HG02973 (cell line): ENCODE measurements around the gene FHIP2A.
"Not testable (repeated sequence)": the region's sequence is repeated elsewhere in the genome, so short reads cannot be mapped to it uniquely, and the experiment has no call there.

Experiments
- ATAC-seq: cut with Tn5 transposase; IDR thresholded peaks from one replicate; pipeline ENCODE4 v1.9.1; 2021; ENCODE audit warnings: moderate library complexity; ENCODE audit not compliant: unreplicated experiment

Gene FHIP2A

DNA sequence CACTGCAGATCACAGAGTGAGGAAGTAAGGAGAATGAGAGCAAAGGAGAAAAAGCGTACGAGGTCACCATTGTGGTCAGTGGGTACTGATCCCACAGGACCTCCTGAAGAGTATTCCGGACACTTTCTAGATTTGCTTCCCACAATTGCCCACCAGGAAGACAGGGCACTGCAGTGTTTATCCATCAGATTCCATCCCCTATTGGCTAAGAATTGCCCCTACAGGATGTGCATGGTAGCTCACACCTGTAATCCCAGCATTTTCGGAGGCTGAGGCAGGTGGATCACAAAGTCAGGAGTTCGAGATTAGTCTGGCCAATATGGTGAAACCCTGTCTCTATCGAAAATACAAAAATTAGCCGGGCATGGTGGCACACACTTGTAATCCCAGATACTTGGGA lies 5.3 kb upstream of the FHIP2A start:
- no peak for ATAC-seq

DNA sequence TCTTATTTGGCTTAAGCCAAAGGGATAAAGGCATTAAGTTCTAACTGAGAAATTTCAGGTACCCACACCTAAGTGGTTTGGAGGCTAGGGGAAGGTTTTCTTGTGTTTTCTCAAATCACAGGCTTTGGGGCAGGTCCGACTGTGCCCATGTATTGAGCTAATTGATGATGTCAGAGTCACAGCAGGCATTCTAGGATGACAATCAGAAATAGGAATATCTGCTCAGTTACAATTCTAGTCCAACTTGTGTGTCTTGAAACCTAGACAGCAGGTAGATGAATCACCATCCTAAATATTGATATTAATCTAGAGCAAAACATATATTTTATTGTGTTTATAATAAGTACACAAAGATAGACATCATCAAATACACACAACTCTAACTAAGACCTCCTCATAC lies 2.3 kb upstream of the FHIP2A start:
- ATAC-seq = no peak

DNA sequence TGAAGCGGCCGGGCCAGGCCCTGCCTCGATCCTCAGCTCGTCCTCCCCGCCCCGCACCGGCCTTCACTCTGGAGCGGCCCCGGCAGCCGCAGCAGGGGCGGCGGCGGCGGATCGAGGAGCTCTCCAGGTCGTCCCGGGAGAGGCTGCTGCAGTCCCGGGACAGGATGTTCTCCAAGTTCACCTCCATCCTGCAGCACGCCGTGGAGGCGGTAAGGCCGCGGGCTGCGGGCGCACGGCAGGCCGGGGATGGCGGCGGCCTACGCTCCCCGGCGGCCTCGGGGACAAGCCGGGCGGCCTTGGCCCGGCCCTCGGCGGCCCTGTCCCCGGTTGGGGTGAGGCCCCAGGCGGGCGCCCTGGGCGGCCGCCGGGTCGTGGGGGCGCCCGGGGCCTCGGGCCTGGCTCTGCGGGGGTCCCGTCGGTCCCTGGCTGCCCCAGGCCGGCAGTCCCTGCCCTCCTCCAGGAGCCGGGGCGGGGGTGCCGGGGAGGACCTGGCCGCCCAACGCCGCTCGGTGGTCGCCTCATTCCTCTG lies 399 bp downstream of the FHIP2A start:
- peak; percentile 24 for ATAC-seq

DNA sequence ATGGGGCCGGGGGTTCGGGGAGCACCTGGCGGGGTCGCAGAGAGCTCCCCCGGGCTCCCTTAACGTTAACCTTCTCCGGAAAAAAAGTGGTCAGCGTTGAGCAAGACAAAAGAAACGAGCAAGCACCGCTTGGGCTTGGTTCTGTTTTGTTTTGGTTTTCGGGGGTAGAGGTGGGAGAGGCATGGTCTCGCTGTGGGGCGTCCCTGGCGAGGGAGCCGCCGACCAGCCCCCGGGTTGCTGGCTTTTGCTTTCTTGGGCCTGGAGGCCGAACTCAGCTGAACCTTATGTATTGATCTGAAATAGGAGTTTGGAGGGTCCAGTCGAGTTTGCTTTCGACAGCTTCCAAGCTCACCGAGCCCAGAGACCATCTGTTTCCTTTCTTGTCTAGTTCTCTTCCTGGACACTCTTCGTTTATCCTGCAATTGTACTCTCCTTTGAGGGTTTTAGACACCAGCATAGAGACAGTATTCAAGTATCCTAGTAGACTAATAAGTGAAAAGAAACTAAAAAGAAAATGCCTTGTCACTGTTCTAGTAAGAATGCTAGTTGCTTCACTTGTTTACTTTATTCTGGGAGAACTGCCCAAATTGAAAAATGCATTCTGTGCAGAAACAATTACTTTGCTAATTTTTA lies 980 bp downstream of the FHIP2A start:
- peak; percentile 22 for ATAC-seq

DNA sequence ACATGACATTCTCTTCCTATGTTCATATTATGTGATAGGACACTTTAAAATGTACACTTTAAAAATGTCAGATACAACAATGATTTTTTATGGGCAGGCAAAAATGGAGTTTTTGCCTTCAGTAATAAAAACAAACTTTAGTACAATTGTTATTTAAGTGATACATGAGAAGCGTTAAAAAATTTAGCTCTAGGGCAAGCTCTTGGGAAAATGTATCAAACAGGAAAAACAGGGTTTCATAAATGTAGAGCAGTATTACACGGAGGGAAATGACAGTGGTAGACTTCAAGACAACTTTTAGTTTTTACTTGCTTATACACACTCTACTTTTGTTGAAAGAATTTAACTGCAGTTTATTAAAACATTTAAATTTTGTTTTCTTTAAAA lies 1.5 kb downstream of the FHIP2A start:
- ATAC-seq = no peak

DNA sequence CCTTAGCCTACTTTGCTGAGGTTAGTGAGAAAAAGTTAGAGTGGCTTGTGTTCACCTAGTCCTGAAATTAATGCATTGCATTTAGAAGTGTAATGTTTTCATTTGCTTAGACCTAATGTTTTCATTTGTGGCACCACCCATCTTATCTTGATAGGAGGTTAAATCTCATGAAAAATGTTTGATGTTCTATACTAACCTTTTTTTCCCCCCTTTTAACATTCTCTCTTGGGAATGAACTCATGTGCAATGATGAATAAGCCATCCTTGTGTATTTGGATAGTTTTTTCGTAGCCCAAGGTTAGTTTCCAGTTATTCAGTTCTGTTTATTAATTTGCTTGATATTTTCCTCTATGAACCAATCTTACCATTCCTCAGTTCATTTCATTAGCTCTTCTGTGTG lies 2.8 kb downstream of the FHIP2A start:
- no peak for ATAC-seq

DNA sequence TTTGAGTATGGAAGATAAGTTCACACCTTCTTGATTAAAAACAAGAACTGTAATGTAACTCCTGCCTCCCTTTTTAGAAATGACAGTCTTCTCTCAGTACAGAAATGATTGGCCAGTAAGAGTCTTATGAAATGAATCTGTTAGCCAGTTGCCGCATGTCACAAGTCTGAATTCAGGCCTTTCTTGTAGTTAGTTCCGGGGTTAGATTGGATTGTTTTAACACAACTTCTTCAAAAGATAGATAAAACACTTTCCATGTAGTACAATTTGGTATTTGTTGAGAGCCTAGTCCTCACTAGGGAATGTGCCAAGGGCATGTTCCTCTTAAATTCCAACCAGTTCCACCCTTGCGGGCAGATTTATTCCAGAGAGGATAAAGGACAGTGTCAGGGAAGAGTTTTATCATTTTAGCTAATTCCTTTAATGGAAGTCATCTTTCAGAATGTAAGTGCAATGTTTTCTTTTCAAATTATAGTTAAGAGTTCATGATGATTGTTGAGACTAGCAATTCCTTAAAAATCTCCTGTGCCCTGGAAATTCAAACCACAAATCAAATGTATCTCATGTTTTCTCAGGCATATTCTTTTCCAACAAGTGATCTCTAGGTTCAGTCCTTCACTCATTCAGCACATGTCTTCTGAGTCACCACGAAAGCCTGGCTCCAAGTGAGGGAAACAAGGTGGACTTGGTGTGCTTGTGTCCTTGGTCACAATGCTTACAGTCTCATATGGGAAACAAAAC lies 4.1 kb downstream of the FHIP2A start:
- peak; percentile 65 for ATAC-seq

DNA sequence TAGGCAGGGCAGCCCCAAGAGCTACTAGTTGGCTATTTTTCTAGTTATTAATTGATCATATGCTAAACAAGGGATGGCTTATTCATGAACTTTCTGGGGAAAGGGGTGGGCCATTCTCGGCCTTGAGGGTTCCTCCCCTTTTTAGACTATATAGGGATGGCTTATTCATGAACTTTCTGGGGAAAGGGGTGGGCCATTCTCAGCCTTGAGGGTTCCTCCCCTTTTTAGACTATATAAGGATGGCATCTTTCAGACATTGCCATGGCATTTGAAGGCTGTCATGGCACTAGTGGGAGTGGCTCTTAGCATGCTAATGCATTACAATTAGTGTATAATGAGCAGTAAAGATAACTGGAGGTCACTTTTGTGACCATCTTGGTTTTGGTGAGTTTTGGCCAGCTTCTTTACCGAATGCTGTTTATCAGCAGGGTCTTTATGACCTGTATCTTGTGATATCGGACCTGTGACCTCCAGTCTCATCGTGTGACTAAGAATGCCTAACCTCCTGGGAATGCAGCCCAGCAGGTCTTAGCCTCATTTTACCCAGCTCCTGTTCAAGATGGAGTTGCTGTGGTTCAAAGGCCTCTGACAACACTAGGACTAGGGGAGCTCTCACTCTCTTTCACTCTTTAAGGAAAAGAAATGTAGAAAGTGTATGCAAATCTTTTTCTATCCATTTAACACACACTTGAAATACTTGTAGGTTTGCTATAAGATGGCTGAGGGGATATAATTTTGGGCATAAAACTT lies 7.8 kb downstream of the FHIP2A start:
- no peak for ATAC-seq

DNA sequence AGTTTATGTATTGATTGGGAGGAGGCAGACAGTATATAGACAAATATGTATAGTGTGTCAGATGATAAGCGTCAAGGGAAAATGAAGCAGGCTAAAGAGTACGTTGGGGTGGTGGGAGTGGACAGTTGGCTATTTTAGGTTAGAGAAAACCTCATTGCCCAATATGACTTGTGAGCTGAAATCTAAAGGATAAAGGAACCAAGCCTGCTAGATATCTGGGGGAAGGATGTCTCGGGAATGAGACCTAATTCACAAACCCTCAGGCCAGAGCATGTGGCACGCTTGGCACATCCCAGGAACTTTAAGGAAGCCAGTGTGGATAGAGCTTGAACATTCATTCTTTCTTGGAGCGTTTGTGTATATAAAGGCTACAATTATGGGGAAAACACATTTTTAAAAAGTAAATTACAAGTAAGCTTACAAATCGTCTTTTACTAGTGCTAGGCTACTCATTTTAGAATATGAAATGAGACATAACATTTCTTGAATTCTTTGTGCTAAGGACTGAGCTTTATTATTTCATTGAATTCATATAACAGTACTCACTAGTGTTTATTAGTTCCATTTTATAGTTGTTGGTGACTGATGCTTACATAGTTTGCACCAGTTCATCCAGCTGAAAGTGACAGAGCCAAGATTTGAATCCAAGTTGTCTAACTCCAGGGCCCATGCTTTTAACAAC lies 9.7 kb downstream of the FHIP2A start:
- no peak for ATAC-seq

DNA sequence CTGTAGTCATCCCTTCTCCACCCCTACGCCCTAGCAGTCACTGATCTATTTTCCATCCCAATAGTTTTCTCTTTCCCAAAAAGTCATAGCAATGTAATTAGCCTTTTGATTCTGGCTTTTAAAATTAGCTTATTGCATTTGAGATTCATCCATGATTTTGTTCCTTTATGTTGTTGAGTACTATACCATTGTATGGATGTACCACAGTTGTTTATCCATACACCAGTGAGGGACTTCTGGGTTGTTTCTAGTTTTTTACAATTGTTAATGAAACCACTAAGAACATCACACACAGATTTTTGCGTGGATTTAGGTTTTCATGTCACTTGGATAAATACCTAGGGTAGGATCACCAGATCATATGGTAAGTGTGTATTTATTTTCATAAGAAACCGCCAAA lies 16.1 kb downstream of the FHIP2A start:
- ATAC-seq = no peak

DNA sequence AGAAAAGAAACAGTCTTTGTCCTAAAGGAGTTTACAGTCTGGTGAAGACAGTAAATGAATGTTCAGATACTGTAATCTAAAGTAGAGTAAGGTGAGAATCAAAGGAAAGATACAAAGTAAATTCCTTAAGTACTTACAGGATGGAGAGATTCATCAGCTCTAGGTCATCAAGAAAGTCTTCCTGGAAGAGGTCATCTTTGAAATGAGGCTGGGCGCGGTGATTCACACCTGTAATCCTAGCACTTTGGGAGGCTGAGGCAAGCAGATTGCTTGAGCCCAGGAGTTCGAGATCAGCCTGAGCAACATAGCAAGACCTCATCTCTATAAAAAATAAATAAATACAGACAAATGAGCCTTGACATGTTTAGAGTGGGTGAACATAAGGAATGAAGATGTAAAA lies 18.3 kb downstream of the FHIP2A start:
- ATAC-seq = no peak

DNA sequence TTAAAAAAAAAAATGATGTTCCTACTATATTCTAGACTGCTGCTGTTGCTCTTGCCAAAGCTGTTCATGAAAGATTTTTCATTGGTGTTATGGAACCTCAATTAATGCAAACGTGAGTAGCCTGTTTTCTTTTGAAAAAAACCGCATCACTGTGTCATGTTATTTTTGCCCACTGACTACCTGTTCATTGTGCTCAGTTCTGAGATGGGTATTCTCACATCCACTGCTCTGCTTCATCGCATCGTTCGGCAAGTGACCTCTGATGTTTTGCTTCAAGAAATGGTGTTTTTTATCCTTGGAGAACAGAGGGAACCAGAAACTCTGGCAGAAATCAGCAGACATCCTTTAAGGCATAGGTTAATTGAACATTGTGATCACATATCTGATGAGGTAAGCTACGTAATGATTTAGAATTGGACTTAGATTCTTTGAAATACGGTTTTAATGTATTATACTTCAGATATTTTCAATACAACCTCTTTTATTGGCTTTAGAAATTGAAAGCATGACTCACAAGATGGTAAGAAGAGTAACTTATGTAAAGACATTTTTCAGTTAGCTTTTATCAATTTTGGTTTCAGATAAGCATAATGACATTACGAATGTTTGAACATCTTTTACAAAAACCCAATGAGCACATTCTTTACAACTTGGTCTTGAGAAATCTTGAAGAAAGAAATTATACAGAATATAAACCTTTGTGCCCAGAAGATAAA lies 24.6 kb downstream of the FHIP2A start:
- no peak for ATAC-seq

DNA sequence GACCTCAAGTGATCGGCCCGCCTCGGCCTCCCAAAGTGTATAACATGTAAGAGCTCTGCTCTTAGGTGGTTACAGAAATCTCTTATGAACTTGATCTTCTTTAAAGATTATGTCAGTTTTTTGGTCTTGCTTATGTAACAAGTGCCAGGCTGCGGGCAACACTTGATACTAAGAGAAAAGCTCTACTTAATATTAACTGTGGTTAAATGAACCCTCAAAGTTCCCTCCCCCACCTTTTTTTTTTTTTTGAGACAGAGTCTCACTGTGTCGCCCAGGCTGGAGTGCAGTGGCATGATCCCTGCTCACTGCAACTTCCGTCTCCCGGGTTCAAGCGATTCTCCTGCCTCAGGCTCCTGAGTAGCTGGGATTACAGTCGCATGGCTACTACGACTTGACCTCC lies 25.9 kb downstream of the FHIP2A start:
- not testable (repeated sequence) for ATAC-seq

DNA sequence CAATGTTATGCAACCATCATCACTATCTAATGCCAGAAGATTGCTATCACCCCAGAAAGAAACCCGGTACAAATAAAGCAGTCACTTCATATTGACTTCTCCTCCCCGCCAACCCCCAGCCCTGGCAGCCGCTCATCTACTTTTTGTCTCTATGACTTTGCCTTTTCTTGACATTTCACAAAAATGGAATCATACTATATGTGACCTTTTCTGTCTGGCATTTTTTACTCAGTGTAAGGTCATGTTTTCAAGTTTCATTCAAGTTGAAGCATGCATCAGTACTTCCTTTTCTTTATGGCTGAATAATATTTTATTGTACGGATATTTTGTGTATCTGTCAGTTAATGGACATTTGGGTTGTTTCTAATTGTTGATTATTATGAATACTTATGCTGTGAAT lies 28.1 kb downstream of the FHIP2A start:
- no peak for ATAC-seq

DNA sequence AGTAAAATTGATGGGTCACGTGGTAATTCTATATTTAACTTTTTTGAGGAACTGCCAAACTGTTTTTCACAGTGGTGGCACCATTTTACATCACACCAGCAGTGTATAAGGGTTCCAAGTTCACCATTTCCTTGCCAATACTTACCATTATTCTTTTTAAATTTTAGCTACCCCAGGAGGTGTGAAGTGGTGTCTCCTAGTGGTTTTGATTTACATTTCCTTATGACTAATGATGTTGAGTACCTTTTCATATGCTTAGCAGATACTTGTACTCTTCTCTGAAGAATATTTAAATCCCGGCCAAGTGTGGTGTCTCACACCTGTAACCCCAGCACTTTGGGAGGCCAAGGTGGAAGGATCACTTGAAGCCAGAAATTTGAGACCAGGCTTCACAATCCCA lies 28.5 kb downstream of the FHIP2A start:
- ATAC-seq = no peak

DNA sequence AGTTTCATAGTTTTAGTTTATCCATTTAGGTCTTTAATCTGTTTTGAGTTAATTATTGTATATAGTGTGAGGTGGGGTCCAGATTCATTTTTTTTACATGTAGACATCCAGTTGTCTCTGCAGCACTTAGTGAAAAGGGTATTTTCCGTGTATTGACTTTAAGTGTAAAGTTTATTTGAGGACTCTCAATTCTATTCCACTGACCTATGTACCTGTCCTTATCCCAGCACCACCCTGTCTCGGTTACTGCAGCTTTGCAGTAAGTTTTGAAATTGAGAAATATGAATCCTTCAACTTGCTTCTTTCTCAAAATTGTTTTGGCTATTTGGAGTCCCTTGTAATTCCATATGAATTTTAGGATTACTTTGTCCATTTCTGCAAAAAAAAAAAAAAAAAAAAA lies 29.8 kb downstream of the FHIP2A start:
- ATAC-seq = no peak

DNA sequence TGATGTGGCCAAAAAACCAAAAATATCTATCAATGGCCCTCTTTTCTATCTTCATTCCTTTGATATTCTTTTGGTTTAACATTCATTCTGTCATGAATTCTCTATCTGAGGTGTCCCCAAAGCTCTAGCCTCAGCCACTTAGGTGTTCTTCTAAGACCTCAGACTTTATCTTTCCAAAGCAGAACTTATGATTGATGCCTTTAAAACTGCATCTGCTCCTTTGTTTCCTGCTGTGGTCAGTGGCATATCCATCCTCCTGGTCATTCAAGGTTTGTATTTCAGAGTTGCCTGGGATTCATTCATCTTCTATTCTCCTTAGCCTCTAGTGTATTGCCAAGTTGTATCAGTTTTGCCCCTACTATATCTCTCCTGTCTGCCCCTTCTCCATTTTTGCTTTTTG lies 30.6 kb downstream of the FHIP2A start:
- no peak for ATAC-seq

DNA sequence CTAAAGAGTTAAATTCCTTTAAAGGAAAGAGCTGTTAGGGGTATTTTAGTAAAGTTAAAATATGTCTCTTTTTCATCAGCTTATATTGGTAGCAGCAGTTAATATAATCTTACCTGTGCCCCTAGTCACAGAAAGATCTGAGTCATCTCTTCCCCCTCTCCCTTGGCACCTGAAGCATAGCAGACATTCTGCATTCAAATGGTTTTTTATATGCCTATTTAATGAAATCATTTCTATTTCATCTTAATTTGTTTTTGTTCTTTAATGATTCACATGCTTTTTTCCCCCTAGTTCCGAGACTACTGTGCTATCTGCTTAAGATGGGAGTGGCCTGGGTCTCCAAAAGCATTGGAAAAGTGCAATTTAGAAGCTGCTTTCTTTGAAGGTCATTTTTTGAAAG lies 33.3 kb downstream of the FHIP2A start:
- ATAC-seq = no peak

DNA sequence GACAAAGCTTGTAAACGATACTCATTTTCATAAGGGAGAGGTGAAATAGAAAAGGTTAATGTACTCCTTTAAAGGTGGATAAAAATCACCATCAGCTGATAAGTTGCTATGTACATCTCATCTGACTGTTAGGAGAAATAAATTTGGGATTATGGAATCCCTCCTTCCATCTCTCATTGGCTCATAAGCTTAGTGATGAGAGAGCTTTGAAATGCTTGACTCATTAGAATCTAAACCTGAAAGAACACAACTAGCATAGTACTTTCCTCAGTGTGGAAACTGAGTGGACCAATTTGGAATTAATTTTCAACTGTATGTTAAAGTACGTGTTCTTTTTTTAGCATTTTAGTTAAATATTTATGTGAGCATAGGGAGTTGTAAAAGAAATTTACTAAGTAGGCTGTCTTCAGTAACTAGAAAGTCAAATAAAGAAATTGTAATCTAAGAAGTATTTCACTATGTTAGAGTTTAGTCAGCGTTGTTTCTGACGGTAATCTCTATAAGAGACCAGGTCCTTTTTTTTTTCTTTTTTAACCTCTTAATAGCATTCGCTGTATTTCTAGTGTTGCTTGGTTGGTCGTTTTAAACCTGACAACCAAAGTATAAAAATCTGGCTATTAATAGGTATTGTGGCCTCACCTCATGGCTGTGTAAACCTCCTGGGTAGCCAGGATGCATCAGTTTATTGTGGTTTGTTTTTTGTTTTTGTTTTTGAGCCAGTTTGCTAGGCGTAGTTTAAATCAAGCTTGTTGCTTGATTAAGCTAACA lies 34.4 kb downstream of the FHIP2A start:
- ATAC-seq = no peak
